SK-N-SH (cell line): Measurements from ENCODE around the gene NKX2-2. TPM values are rescaled to one million over a fixed set of nuclear protein-coding genes. Genes with fewer than 3 reads are reported as not detected.

Experiments
- CTCF ChIA-PET: fragments of 300-600, 350-600 bp; formaldehyde crosslinking; extraction: SDS; loops from one replicate; lab custom pipeline; 2021; lab: Yijun Ruan, JAX
- POLR2A ChIA-PET: fragments of 350-600 bp; sonication (Branson Sonifier 250); formaldehyde crosslinking; extraction: SDS; loops from one replicate; lab custom pipeline; 2020; ENCODE audit warnings: antibody characterized with exemption, inconsistent platforms; lab: Yijun Ruan, JAX
- DNase-seq: peaks from one replicate; pipeline ENCODE4 v3.0.0; 2012
- H2AFZ ChIP-seq: fragments of 200-600 bp; sonication (generic); 2 replicates; pipeline ENCODE4 v1.8.1; 2016; ENCODE audit warnings: antibody characterized with exemption, mild to moderate bottlenecking, low read depth
- H3F3A ChIP-seq: fragments of 200-600 bp; sonication (generic); replicated peaks from 2 replicates; pipeline ENCODE3; 2016; ENCODE audit warnings: antibody characterized with exemption, mild to moderate bottlenecking; ENCODE audit not compliant: insufficient read depth
- H3K27ac ChIP-seq, 2 experiments: fragments of 200-500 bp in 1 of 2; fragments of 200-600 bp in 1 of 2; sonication (Bioruptor generic) in 1 of 2; sonication (generic), shearing (Covaris generic) in 1 of 2; 2 replicates each; pipeline versions ENCODE4 v1.5.1 to v1.6.1; 2014 to 2016; ENCODE audit warnings: low read depth in 2 of 2, inconsistent platforms in 1 of 2, low read length in 1 of 2, mild to moderate bottlenecking in 1 of 2, mixed read lengths in 1 of 2
- H3K27me3 ChIP-seq: fragments of 200-600 bp; sonication (generic), shearing (Covaris generic); 2 replicates; pipeline ENCODE4 v1.6.1; 2016; ENCODE audit warnings: mixed run types; ENCODE audit not compliant: insufficient read depth
- H3K36me3 ChIP-seq, 2 experiments: fragments of 200-500 bp in 1 of 2; fragments of 200-600 bp in 1 of 2; sonication (Bioruptor generic) in 1 of 2; sonication (generic) in 1 of 2; replicated peaks in 1 of 2; 2 replicates each; pipeline versions ENCODE3 to v1.5.1; 2014 to 2016; ENCODE audit warnings: low read length in 1 of 2, mild to moderate bottlenecking in 1 of 2; ENCODE audit not compliant: insufficient read depth in 2 of 2, control insufficient read depth in 1 of 2
- H3K4me1 ChIP-seq, 2 experiments: fragments of 200-500 bp in 1 of 2; fragments of 200-600 bp in 1 of 2; sonication (Bioruptor generic) in 1 of 2; sonication (generic), shearing (Covaris generic) in 1 of 2; 2 replicates each; pipeline versions ENCODE4 v1.5.1 to v1.6.1; 2014 to 2016; ENCODE audit warnings: low read depth in 1 of 2, low read length in 1 of 2, mixed run types in 1 of 2; ENCODE audit not compliant: insufficient read depth in 2 of 2, control insufficient read depth in 1 of 2
- H3K4me2 ChIP-seq: fragments of 200-600 bp; sonication (generic), shearing (Covaris generic); 2 replicates; pipeline ENCODE4 v1.6.1; 2017; ENCODE audit warnings: mixed run types
- H3K4me3 ChIP-seq, 2 experiments: fragments of 200-500 bp in 1 of 2; fragments of 200-600 bp in 1 of 2; sonication (Bioruptor generic) in 1 of 2; sonication (generic), shearing (Covaris generic) in 1 of 2; 2 replicates each; pipeline versions ENCODE4 v1.5.1 to v1.8.1; 2014 to 2016; ENCODE audit warnings: low read depth in 2 of 2, inconsistent platforms in 1 of 2, low read length in 1 of 2, mild to moderate bottlenecking in 1 of 2, mixed read lengths in 1 of 2, moderate library complexity in 1 of 2
- H3K79me2 ChIP-seq: fragments of 200-600 bp; sonication (generic); 2 replicates; pipeline ENCODE4 v1.8.1; 2017; ENCODE audit warnings: mild to moderate bottlenecking; ENCODE audit not compliant: insufficient read depth
- H3K9ac ChIP-seq: fragments of 200-600 bp; sonication (generic); 2 replicates; pipeline ENCODE4 v1.6.1; 2017; ENCODE audit warnings: mixed run types
- H3K9me2 ChIP-seq: fragments of 200-600 bp; sonication (generic); 2 replicates; pipeline ENCODE4 v1.6.1; 2017; ENCODE audit warnings: mixed run types
- H3K9me3 ChIP-seq: fragments of 200-600 bp; sonication (generic); 2 replicates; pipeline ENCODE4 v1.6.1; 2017; ENCODE audit warnings: mixed run types, mild to moderate bottlenecking, moderate library complexity
- H4K20me1 ChIP-seq: fragments of 200-600 bp; sonication (generic); 2 replicates; pipeline ENCODE4 v1.6.1; 2017; ENCODE audit warnings: mild to moderate bottlenecking, mixed run types; ENCODE audit not compliant: insufficient read depth
- CHD2 ChIP-seq: fragments of 150-350 bp; IDR thresholded peaks from 2 replicates; pipeline ENCODE4 v1.6.1; 2018; ENCODE audit warnings: low read length; ENCODE audit not compliant: partially characterized antibody
- EP300 ChIP-seq, 2 experiments: IDR thresholded peaks; 2 replicates each; pipeline versions ENCODE4 v1.4.0 to v1.6.1; 2012; ENCODE audit warnings: borderline replicate concordance in 1 of 2, low read depth in 1 of 2, low read length in 1 of 2
- FOSL2 ChIP-seq: IDR thresholded peaks from 2 replicates; pipeline ENCODE4 v1.4.0; 2012; ENCODE audit warnings: low read depth, mild to moderate bottlenecking, moderate library complexity, borderline replicate concordance
- FOXJ3 ChIP-seq: sonication (generic); formaldehyde crosslinking; IDR thresholded peaks from 2 replicates; pipeline ENCODE4 v1.5.1; 2020; ENCODE audit warnings: mild to moderate bottlenecking, missing genetic modification reagents
- FOXM1 ChIP-seq: IDR thresholded peaks from 2 replicates; pipeline ENCODE4 v1.4.0; 2012; ENCODE audit warnings: low read depth, mild to moderate bottlenecking
- GABPA ChIP-seq: IDR thresholded peaks from 2 replicates; pipeline ENCODE4 v1.4.0; 2012; ENCODE audit warnings: low read depth, mild to moderate bottlenecking
- GATA2 ChIP-seq: sonication (generic); formaldehyde crosslinking; IDR thresholded peaks from 2 replicates; pipeline ENCODE4 v1.5.0; 2020; ENCODE audit warnings: mild to moderate bottlenecking, missing genetic modification reagents
- MEF2A ChIP-seq: IDR thresholded peaks from 2 replicates; pipeline ENCODE4 v1.4.0; 2012; ENCODE audit warnings: low read depth, borderline replicate concordance
- MXI1 ChIP-seq: IDR thresholded peaks from 2 replicates; pipeline ENCODE4 v1.6.1; 2012; ENCODE audit warnings: mild to moderate bottlenecking, low read depth, low read length, improper control_type of control experiment
- NRF1 ChIP-seq: IDR thresholded peaks from 2 replicates; pipeline ENCODE4 v1.6.1; 2012; ENCODE audit warnings: low read depth, mild to moderate bottlenecking, low read length
- POLR2AphosphoS5 ChIP-seq: IDR thresholded peaks from 2 replicates; pipeline ENCODE4 v1.6.1; 2012; ENCODE audit warnings: low read depth, low read length
- RAD21 ChIP-seq: IDR thresholded peaks from 2 replicates; pipeline ENCODE4 v1.6.1; 2012; ENCODE audit warnings: mild to moderate bottlenecking, low read length
- RCOR1 ChIP-seq: fragments of 150-350 bp; IDR thresholded peaks from 2 replicates; pipeline ENCODE4 v1.6.1; 2017; ENCODE audit warnings: antibody characterized with exemption, low read length
- RFX5 ChIP-seq: IDR thresholded peaks from 2 replicates; pipeline ENCODE4 v1.6.1; 2012; ENCODE audit warnings: mild to moderate bottlenecking, improper control_type of control experiment, low read length
- RXRA ChIP-seq: IDR thresholded peaks from 2 replicates; pipeline ENCODE4 v1.4.0; 2012; ENCODE audit warnings: low read depth, mild to moderate bottlenecking, borderline replicate concordance
- SIN3A ChIP-seq: IDR thresholded peaks from 2 replicates; pipeline ENCODE4 v1.6.1; 2012; ENCODE audit warnings: low read depth, mild to moderate bottlenecking, low read length, moderate library complexity, borderline replicate concordance
- SMC3 ChIP-seq: IDR thresholded peaks from 2 replicates; pipeline ENCODE4 v1.6.1; 2012; ENCODE audit warnings: low read depth, low read length, improper control_type of control experiment
- TEAD4 ChIP-seq: IDR thresholded peaks from 2 replicates; pipeline ENCODE4 v1.4.0; 2012; ENCODE audit warnings: mild to moderate bottlenecking, borderline replicate concordance; ENCODE audit not compliant: insufficient read depth
- YY1 ChIP-seq: IDR thresholded peaks from 2 replicates; pipeline ENCODE4 v1.4.0; 2012; ENCODE audit warnings: low read depth, mild to moderate bottlenecking
- WGBS: methylation state at CpG from one replicate; pipeline ENCODE4 v1.1.6; 2017; ENCODE audit warnings: low lambda C conversion rate; 5-methylcytosine and 5-hydroxymethylcytosine counted together
- polyA plus RNA-seq, 3 experiments: library from polyadenylated mRNA; depleted of rRNA; stranded (reverse); fragments of >200 nt; gene quantifications; 2 replicates each; pipeline ENCODE4 v1.2.3, GENCODE V29; 2012
- TF ChIP-seq, protein P1 (sequence below): IDR thresholded peaks from 2 replicates; pipeline ENCODE4; 2012
- TF ChIP-seq, protein P2 (sequence below): fragments of 150-350 bp; IDR thresholded peaks from 2 replicates; pipeline ENCODE4 v1.6.1; 2016; ENCODE audit warnings: mild to moderate bottlenecking, low read depth, low read length
- TF ChIP-seq, protein P3 (sequence below): fragments of 200-600 bp; sonication (generic); IDR thresholded peaks from 2 replicates; pipeline ENCODE4 v1.6.1; 2017; ENCODE audit warnings: antibody characterized with exemption, mild to moderate bottlenecking, moderate library complexity
- TF ChIP-seq, protein P4 (sequence below): IDR thresholded peaks from 2 replicates; pipeline ENCODE4 v1.6.1; 2012; ENCODE audit warnings: mild to moderate bottlenecking, low read depth, low read length, moderate library complexity
- TF ChIP-seq, protein P5 (sequence below): IDR thresholded peaks from 2 replicates; pipeline ENCODE4 v1.4.0; 2012; ENCODE audit warnings: low read depth, borderline replicate concordance

Gene NKX2-2
- polyA plus RNA-seq, 1 of the 3 experiments (the other 2 are of a cell fraction), result not detected

DNA sequence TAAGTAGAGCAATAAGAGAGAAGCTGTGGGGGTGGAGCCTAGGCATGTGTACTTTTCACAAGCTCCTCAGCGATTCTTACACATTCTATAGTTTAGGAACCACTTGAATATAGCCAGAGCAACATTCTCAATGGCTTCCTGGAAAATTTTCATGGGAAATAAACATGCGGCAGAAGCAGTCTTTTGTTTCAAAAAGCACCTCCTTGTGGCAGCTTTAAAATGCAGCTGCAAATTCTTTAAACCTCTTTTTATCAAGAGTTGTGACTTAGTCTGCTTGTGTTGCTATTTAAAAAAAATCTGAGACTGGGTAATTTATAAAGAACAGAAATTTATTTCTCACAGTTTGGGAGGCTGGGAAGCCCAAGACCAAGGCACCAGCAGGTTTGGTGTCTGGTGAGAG is 23.8 kb downstream of the NKX2-2 start:
- H3K4me1 ChIP-seq, result no peaks in the 10 kb centered on the region
- TF ChIP-seq MXI1 (no peak), RFX5 (no peak), FOSL2 (no peak), FOXM1 (no peak), RXRA (no peak), SIN3A (no peak), YY1 (no peak), POLR2AphosphoS5 (no peak), CHD2 (no peak), EP300 (IDR thresholded peaks at IDR 0.05; ENCODE audit: borderline replicate concordance in 1 of 2, low read depth in 1 of 2, low read length in 1 of 2) (no peak), NRF1 (no peak), MEF2A (no peak), RAD21 (peak; percentile 33; the same call in 1 of the 2 replicates), RCOR1 (no peak), SMC3 (0 out of 2 replicates have a peak, but pooled peaks have one; percentile 25), GATA2 (CRISPR knock-in tag) (no peak), FOXJ3 (CRISPR knock-in tag) (no peak), GABPA (no peak), TEAD4 (no peak)
- TF ChIP-seq, protein P1, sequence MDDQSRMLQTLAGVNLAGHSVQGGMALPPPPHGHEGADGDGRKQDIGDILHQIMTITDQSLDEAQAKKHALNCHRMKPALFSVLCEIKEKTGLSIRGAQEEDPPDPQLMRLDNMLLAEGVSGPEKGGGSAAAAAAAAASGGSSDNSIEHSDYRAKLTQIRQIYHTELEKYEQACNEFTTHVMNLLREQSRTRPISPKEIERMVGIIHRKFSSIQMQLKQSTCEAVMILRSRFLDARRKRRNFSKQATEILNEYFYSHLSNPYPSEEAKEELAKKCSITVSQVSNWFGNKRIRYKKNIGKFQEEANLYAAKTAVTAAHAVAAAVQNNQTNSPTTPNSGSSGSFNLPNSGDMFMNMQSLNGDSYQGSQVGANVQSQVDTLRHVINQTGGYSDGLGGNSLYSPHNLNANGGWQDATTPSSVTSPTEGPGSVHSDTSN, result no peak
- TF ChIP-seq, protein P2, sequence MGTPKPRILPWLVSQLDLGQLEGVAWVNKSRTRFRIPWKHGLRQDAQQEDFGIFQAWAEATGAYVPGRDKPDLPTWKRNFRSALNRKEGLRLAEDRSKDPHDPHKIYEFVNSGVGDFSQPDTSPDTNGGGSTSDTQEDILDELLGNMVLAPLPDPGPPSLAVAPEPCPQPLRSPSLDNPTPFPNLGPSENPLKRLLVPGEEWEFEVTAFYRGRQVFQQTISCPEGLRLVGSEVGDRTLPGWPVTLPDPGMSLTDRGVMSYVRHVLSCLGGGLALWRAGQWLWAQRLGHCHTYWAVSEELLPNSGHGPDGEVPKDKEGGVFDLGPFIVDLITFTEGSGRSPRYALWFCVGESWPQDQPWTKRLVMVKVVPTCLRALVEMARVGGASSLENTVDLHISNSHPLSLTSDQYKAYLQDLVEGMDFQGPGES, result no peak
- TF ChIP-seq, protein P3, sequence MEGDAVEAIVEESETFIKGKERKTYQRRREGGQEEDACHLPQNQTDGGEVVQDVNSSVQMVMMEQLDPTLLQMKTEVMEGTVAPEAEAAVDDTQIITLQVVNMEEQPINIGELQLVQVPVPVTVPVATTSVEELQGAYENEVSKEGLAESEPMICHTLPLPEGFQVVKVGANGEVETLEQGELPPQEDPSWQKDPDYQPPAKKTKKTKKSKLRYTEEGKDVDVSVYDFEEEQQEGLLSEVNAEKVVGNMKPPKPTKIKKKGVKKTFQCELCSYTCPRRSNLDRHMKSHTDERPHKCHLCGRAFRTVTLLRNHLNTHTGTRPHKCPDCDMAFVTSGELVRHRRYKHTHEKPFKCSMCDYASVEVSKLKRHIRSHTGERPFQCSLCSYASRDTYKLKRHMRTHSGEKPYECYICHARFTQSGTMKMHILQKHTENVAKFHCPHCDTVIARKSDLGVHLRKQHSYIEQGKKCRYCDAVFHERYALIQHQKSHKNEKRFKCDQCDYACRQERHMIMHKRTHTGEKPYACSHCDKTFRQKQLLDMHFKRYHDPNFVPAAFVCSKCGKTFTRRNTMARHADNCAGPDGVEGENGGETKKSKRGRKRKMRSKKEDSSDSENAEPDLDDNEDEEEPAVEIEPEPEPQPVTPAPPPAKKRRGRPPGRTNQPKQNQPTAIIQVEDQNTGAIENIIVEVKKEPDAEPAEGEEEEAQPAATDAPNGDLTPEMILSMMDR, result peak; percentile 53
- TF ChIP-seq, protein P4, sequence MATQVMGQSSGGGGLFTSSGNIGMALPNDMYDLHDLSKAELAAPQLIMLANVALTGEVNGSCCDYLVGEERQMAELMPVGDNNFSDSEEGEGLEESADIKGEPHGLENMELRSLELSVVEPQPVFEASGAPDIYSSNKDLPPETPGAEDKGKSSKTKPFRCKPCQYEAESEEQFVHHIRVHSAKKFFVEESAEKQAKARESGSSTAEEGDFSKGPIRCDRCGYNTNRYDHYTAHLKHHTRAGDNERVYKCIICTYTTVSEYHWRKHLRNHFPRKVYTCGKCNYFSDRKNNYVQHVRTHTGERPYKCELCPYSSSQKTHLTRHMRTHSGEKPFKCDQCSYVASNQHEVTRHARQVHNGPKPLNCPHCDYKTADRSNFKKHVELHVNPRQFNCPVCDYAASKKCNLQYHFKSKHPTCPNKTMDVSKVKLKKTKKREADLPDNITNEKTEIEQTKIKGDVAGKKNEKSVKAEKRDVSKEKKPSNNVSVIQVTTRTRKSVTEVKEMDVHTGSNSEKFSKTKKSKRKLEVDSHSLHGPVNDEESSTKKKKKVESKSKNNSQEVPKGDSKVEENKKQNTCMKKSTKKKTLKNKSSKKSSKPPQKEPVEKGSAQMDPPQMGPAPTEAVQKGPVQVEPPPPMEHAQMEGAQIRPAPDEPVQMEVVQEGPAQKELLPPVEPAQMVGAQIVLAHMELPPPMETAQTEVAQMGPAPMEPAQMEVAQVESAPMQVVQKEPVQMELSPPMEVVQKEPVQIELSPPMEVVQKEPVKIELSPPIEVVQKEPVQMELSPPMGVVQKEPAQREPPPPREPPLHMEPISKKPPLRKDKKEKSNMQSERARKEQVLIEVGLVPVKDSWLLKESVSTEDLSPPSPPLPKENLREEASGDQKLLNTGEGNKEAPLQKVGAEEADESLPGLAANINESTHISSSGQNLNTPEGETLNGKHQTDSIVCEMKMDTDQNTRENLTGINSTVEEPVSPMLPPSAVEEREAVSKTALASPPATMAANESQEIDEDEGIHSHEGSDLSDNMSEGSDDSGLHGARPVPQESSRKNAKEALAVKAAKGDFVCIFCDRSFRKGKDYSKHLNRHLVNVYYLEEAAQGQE, result no peak
- TF ChIP-seq, protein P5, sequence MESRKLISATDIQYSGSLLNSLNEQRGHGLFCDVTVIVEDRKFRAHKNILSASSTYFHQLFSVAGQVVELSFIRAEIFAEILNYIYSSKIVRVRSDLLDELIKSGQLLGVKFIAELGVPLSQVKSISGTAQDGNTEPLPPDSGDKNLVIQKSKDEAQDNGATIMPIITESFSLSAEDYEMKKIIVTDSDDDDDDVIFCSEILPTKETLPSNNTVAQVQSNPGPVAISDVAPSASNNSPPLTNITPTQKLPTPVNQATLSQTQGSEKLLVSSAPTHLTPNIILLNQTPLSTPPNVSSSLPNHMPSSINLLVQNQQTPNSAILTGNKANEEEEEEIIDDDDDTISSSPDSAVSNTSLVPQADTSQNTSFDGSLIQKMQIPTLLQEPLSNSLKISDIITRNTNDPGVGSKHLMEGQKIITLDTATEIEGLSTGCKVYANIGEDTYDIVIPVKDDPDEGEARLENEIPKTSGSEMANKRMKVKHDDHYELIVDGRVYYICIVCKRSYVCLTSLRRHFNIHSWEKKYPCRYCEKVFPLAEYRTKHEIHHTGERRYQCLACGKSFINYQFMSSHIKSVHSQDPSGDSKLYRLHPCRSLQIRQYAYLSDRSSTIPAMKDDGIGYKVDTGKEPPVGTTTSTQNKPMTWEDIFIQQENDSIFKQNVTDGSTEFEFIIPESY, result no peak
- ChIA-PET POLR2A (no interaction called here), CTCF (interaction anchor here (1.0 to 6.8 kb wide), 4 partner anchors 15 to 441 kb away, joined by 3 to 57 read pairs (median 20); no protein-coding TSS in a partner anchor)
- H3K9me2 ChIP-seq, result no peaks in the 10 kb centered on the region
- no peak overlapping the region for H3K9ac ChIP-seq
- 0% methylated on average over 2 of the region's 2 CpGs for WGBS
- no peaks in the 10 kb centered on the region for H3K9me3 ChIP-seq
- H3K79me2 ChIP-seq, result no peaks in the 10 kb centered on the region
- H3K4me2 ChIP-seq, result no peak overlapping the region
- H3K27ac ChIP-seq, result no peak overlapping the region
- peaks cover 49% of the 10 kb centered on the region for H3K27me3 ChIP-seq
- H3K36me3 ChIP-seq, result no peaks in the 10 kb centered on the region
- no peaks in the 10 kb centered on the region for H3F3A ChIP-seq
- no peak overlapping the region for H3K4me3 ChIP-seq
- no peak for DNase-seq
- no peak overlapping the region for H2AFZ ChIP-seq
- no peaks in the 10 kb centered on the region for H4K20me1 ChIP-seq
